HCT116 (cell line): ENCODE data around the gene VPS26B.

Source experiments
- ATF3 ChIP-seq: IDR thresholded peaks from 2 replicates; pipeline ENCODE4 v1.6.1; 2012
- ELF1 ChIP-seq: IDR thresholded peaks from 2 replicates; pipeline ENCODE4 v1.6.1; 2012; ENCODE audit warnings: low read depth, borderline replicate concordance
- EZH2 ChIP-seq: fragments of 200-600 bp; sonication (generic); IDR thresholded peaks from 2 replicates; pipeline ENCODE4 v1.6.1; 2017; ENCODE audit warnings: antibody characterized with exemption, mixed run types
- EZH2phosphoT487 ChIP-seq: fragments of 200-600 bp; IDR thresholded peaks from 2 replicates; pipeline ENCODE4 v1.6.1; 2018; ENCODE audit warnings: antibody characterized with exemption, borderline replicate concordance
- POLR2A ChIP-seq: IDR thresholded peaks from 2 replicates; pipeline ENCODE4 v1.7.0; 2011; ENCODE audit warnings: borderline replicate concordance; ENCODE audit not compliant: insufficient read depth, insufficient read length; ENCODE audit errors: extremely low read depth
- POLR2AphosphoS5 ChIP-seq: IDR thresholded peaks from 2 replicates; pipeline ENCODE4 v1.6.1; 2011; ENCODE audit warnings: mild to moderate bottlenecking, low read depth, low read length, moderate library complexity
- RAD21 ChIP-seq: IDR thresholded peaks from 2 replicates; pipeline ENCODE4 v1.6.1; 2012; ENCODE audit warnings: low read depth, mild to moderate bottlenecking
- SIN3A ChIP-seq: IDR thresholded peaks from 2 replicates; pipeline ENCODE4 v1.6.1; 2012; ENCODE audit warnings: low read depth
- SP1 ChIP-seq: IDR thresholded peaks from 2 replicates; pipeline ENCODE4 v1.6.1; 2012; ENCODE audit warnings: low read depth
- ZFX ChIP-seq: fragments of 450-650 bp; IDR thresholded peaks from 2 replicates; pipeline ENCODE4 v1.6.1; 2017
- TF ChIP-seq, protein P1 (sequence below), 3 experiments: fragments of 200-600 bp in 1 of 3; sonication (generic) in 1 of 3; IDR thresholded peaks in 2 of 3; conservative IDR thresholded peaks in 1 of 3; 2 replicates each; pipeline ENCODE4 v1.5.1; 2012 to 2017; ENCODE audit warnings: low read depth in 2 of 3, low read length in 2 of 3, antibody characterized with exemption in 1 of 3, borderline replicate concordance in 1 of 3, control low read depth in 1 of 3, mild to moderate bottlenecking in 1 of 3, mixed read lengths in 1 of 3, mixed run types in 1 of 3, moderate library complexity in 1 of 3; ENCODE audit not compliant: insufficient read depth in 1 of 3

DNA sequence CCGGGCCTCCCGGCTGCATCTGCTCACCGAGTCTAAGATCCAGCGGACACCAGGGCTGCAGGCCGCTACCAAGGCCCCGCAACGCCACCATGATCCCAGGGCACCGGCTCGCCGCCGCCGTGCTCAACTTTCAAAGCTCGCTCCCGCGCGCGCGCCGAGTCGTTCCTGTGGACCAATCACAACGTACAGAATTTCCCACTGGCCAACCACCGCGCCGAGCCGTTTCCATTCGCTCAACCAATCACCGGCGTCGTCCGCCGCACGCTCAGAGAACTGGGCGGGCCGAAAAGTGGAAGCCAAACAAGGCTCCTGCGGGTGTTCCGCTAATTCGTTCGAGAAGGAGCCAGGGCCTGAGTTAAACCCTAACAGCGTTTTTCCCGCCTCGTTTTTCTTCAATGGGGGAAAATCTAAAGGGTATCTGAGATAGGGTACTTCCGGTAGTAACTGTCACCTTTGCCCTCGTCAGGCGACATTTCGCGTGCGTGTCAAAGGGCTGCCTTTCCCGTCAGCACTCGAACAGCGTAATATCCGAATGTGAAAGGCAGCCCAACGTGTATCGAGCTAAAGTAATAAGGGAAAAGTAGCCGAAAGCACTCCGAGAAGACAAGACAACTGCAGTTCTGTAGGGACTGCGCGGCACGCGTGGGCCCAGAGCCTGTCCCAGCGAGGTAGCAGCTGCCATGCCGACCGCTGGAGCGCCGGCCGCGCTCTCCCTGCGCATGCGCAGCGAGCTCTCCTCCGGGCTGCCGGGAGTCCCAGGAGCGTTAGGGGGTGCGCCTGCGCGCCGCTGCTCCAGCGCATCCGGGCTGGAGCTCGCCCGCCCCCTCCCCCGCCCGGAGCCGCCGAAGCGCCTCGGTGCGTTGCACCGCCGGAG lies at the start of gene VPS26B, which contains the start of gene NCAPD3:
- TF ChIP-seq, protein P1, sequence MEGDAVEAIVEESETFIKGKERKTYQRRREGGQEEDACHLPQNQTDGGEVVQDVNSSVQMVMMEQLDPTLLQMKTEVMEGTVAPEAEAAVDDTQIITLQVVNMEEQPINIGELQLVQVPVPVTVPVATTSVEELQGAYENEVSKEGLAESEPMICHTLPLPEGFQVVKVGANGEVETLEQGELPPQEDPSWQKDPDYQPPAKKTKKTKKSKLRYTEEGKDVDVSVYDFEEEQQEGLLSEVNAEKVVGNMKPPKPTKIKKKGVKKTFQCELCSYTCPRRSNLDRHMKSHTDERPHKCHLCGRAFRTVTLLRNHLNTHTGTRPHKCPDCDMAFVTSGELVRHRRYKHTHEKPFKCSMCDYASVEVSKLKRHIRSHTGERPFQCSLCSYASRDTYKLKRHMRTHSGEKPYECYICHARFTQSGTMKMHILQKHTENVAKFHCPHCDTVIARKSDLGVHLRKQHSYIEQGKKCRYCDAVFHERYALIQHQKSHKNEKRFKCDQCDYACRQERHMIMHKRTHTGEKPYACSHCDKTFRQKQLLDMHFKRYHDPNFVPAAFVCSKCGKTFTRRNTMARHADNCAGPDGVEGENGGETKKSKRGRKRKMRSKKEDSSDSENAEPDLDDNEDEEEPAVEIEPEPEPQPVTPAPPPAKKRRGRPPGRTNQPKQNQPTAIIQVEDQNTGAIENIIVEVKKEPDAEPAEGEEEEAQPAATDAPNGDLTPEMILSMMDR (IDR thresholded peaks at IDR 0.05 in 2 of 3, conservative IDR thresholded peaks at IDR 0.05 in 1 of 3; ENCODE audit: borderline replicate concordance in 1 of 3, insufficient read depth in 1 of 3, low read depth in 2 of 3, low read length in 2 of 3), result no peak
- TF ChIP-seq ZFX (peak; percentile 40; the same call in 1 of the 2 replicates), SIN3A (peak; percentile 90), SP1 (peak; percentile 88), POLR2AphosphoS5 (peak; percentile 93), POLR2A (peak; percentile 93), ELF1 (no peak; the same call in 1 of the 2 replicates), EZH2phosphoT487 (no peak), RAD21 (no peak), ATF3 (no peak), EZH2 (no peak)
